DLD1 (cell line): ENCODE measurements around the gene RNF32.

Experiments used
- in situ Hi-C: cut with HindIII; loops from 2 replicates; pipeline ENCODE4 v1.10.0; 2017; ENCODE audit warnings: low sequenced_read_pairs

The RNF32 gene

DNA sequence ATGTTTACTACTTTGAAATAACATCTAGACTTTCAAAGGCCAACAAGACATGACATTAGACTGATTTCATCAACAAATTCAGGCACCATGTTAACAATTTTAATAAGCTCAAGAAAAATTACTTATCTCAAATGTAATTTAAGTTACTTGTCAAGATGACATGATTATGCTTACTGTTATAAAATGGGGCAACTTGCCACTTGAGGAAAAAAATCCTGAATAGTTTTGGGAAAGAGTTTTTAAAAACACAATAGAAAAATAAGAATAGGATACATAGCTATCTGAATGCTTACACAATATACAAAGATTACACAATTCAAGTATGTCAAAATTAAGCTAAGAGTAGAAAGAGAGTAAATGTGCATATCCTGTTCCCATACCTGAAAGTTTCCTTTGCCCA lies 85.4 kb downstream of the RNF32 start:
- in situ Hi-C loops, result no loop called here
